SU-DHL-6 (cell line): ENCODE results near the gene USP17L27.
"Not testable (repeated sequence)": the region's sequence is repeated elsewhere in the genome, so short reads cannot be mapped to it uniquely, and the experiment has no call there.

Experiments
- H2AFZ ChIP-seq: fragments of 200-600 bp; sonication (generic); 2 replicates; pipeline ENCODE4 v1.6.1; 2014; ENCODE audit warnings: low read depth, mild to moderate bottlenecking, moderate library complexity, mixed read lengths, antibody characterized with exemption, low read length; ENCODE audit not compliant: severe bottlenecking
- H3F3A ChIP-seq: fragments of 200-600 bp; shearing (Covaris generic); 2 replicates; pipeline ENCODE4 v1.6.0; 2016; ENCODE audit warnings: antibody characterized with exemption, mild to moderate bottlenecking; ENCODE audit not compliant: insufficient read depth
- H3K27ac ChIP-seq: fragments of 200-600 bp; sonication (generic); 2 replicates; pipeline ENCODE4 v1.5.1; 2016; ENCODE audit warnings: low read depth, mild to moderate bottlenecking, low read length, moderate library complexity, mixed read lengths
- H3K27me3 ChIP-seq: fragments of 200-600 bp; sonication (generic), shearing (Covaris generic); 2 replicates; pipeline ENCODE4 v1.6.0; 2014; ENCODE audit warnings: mild to moderate bottlenecking, low read length
- H3K36me3 ChIP-seq: fragments of 200-600 bp; sonication (generic); 2 replicates; pipeline ENCODE4 v1.6.1; 2014; ENCODE audit warnings: mild to moderate bottlenecking, low read length, mixed read lengths
- H3K4me2 ChIP-seq: fragments of 300-600, 200-600 bp; shearing (Covaris generic), sonication (generic); 2 replicates; pipeline ENCODE4 v1.6.0; 2014; ENCODE audit warnings: low read length, low read depth, mild to moderate bottlenecking; ENCODE audit not compliant: poor library complexity, severe bottlenecking
- H3K4me3 ChIP-seq: fragments of 200-600 bp; sonication (generic); 2 replicates; pipeline ENCODE4 v1.5.1; 2014; ENCODE audit warnings: antibody characterized with exemption, low read length, mild to moderate bottlenecking, mixed read lengths; ENCODE audit not compliant: insufficient read depth, poor library complexity, severe bottlenecking
- H3K79me2 ChIP-seq: fragments of 200-600 bp; sonication (generic); 2 replicates; pipeline ENCODE4 v1.6.1; 2014; ENCODE audit warnings: mild to moderate bottlenecking, low read length, moderate library complexity; ENCODE audit not compliant: insufficient read depth
- H3K9ac ChIP-seq: fragments of 200-600 bp; sonication (generic); 2 replicates; pipeline ENCODE4 v1.7.0; 2014; ENCODE audit warnings: mild to moderate bottlenecking, low read length
- H3K9me2 ChIP-seq: fragments of 200-600 bp; sonication (generic); replicated peaks from 2 replicates; pipeline ENCODE4 v1.6.1; 2014; ENCODE audit warnings: low read length; ENCODE audit not compliant: insufficient read depth
- H3K9me3 ChIP-seq: fragments of 200-600 bp; sonication (generic); 2 replicates; pipeline ENCODE4 v1.6.1; 2014; ENCODE audit warnings: low read length, mixed read lengths; ENCODE audit not compliant: insufficient read depth
- H4K20me1 ChIP-seq: fragments of 200-600 bp; sonication (generic); 2 replicates; pipeline ENCODE4 v1.6.1; 2014; ENCODE audit warnings: low read depth, mild to moderate bottlenecking, antibody characterized with exemption, low read length, moderate library complexity, mixed read lengths
- EZH2phosphoT487 ChIP-seq: fragments of 200-600 bp; sonication (generic), shearing (Covaris generic); conservative IDR thresholded peaks from 2 replicates; pipeline ENCODE4 v1.6.1; 2018; ENCODE audit warnings: mild to moderate bottlenecking, antibody characterized with exemption, low read length, moderate library complexity, mixed read lengths
- TF ChIP-seq, protein P1 (sequence below): fragments of 200-600 bp; sonication (generic); IDR thresholded peaks from one replicate; pipeline ENCODE4 v1.5.1; 2017; ENCODE audit warnings: antibody characterized with exemption, mild to moderate bottlenecking, low read length, moderate library complexity; ENCODE audit not compliant: insufficient read depth, poor library complexity, severe bottlenecking

Gene USP17L27

DNA sequence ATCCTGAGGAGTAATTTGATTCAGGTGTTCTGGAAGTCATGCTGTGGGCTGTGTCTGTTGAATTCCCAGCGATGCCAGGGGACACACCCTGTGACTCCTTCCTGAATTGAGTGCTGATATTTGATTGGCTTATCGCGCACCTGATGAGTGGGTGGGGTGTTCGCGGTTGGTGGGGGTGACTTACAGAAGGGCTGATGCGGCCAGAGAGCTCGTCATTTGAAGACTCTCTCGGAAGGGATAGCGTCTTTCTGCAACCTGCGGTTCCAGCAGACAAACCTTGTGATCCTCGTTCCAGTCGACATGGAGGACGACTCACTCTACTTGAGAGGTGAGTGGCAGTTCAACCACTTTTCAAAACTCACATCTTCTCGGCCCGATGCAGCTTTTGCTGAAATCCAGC is 9.4 kb downstream of the USP17L27 start, which contains the start of gene USP17L29:
Gene USP17L29 (plus strand): TSS at position 301 of the 400 bp plus-strand sequence. CDS start 0 bp downstream, at position 301.
- H2AFZ ChIP-seq: not testable (repeated sequence)

DNA sequence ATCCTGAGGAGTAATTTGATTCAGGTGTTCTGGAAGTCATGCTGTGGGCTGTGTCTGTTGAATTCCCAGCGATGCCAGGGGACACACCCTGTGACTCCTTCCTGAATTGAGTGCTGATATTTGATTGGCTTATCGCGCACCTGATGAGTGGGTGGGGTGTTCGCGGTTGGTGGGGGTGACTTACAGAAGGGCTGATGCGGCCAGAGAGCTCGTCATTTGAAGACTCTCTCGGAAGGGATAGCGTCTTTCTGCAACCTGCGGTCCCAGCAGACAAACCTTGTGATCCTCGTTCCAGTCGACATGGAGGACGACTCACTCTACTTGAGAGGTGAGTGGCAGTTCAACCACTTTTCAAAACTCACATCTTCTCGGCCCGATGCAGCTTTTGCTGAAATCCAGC is 18.9 kb downstream of the USP17L27 start, which contains the start of gene USP17L30:
Gene USP17L30 (plus strand): TSS at position 301 of the 400 bp plus-strand sequence. CDS start 0 bp downstream, at position 301.
- not testable (repeated sequence) for H2AFZ ChIP-seq, H4K20me1 ChIP-seq, H3K4me2 ChIP-seq, H3K9me2 ChIP-seq, H3K9me3 ChIP-seq, H3K36me3 ChIP-seq, H3K27ac ChIP-seq, H3K4me3 ChIP-seq, H3K9ac ChIP-seq, H3K27me3 ChIP-seq, H3F3A ChIP-seq, H3K79me2 ChIP-seq

More for the DNA sequence above, 9.4 kb downstream of the USP17L27 start, which contains the start of gene USP17L29:
- not testable (repeated sequence) for H3K4me2 ChIP-seq, H3K9me3 ChIP-seq, H3K79me2 ChIP-seq, H3K9me2 ChIP-seq, H3F3A ChIP-seq, H3K9ac ChIP-seq, H3K36me3 ChIP-seq, H3K27me3 ChIP-seq, H3K4me3 ChIP-seq, H3K27ac ChIP-seq, H4K20me1 ChIP-seq

DNA sequence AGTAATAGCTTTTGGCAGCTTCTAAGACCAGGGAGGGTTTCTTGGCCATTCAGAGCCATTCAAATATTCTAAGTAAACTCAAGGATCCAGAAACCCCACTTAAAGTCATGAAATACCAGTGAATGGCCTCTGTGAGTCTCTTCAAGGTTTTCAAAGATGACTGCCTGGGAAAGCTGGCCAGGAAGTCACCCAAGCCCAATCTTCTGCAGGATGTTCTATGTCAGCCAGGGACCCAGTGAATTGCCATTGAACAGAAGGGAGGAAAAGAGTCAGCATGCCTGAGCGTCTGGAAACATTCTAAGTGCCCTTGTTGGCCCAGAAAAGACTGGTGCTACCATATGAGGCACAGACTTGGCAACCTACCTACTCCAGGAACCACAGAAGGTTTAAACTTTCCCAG is 35.9 kb downstream of the USP17L27 start:
- H3K9ac ChIP-seq, H3K9me2 ChIP-seq, H3K79me2 ChIP-seq, H3K4me3 ChIP-seq, H4K20me1 ChIP-seq, H3K9me3 ChIP-seq, H3K27ac ChIP-seq, H3F3A ChIP-seq, H2AFZ ChIP-seq, H3K27me3 ChIP-seq, H3K36me3 ChIP-seq, H3K4me2 ChIP-seq: not testable (repeated sequence)

DNA sequence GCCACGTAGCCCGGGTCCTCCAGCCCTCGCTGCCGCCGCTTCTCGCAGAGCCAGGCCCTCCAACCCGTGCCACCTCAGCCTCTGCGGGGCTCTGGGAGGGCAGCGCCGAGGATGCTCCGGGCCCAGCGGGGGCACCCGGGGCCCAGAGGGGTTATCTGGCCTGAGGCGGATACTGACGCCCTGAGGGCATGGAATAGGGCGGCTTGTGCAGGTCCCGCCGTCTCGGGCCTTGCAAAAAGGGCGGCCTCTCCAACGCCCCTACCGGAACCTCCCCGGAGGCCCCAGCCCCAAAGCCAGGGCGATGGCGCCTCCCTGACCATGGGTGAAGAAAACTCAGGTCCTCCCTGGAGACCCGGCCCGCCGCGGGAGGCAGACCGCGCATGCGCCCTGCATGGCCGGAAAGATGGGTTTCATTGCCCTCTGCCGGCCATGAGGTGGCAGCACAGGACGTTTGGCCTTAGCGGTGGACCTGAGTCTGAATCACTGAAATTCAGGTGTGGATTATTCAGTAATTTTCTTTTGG is 37.1 kb downstream of the USP17L27 start:
- H3K4me3 ChIP-seq, H3F3A ChIP-seq, H3K9me2 ChIP-seq, H3K27ac ChIP-seq, H3K9ac ChIP-seq, H3K36me3 ChIP-seq, H3K9me3 ChIP-seq, H3K4me2 ChIP-seq, H3K79me2 ChIP-seq, H3K27me3 ChIP-seq, H4K20me1 ChIP-seq, H2AFZ ChIP-seq: not testable (repeated sequence)

DNA sequence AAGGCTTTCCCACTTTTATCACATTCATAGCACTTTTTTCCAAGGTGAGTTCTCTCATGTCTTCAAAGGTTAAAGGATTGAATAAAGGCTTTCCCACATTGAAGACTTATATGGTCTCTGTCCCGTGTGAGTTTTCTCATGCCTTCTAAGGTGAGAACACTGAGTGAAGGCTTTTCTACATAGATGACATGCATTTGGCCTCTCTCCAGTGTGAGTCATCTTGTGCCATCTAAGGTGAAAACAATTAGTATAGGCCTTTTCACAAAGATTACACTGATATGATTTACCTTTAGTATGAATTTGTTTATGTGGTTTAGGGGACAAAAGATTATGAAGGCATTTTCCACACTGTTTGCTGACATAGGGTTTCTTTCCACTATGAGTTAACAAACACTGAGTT is 40.2 kb downstream of the USP17L27 start:
- H3K79me2 ChIP-seq: no peaks in the 10 kb centered on the region
- no peaks in the 10 kb centered on the region for H4K20me1 ChIP-seq
- no peaks in the 10 kb centered on the region for H3K9me3 ChIP-seq
- TF ChIP-seq, protein P1, sequence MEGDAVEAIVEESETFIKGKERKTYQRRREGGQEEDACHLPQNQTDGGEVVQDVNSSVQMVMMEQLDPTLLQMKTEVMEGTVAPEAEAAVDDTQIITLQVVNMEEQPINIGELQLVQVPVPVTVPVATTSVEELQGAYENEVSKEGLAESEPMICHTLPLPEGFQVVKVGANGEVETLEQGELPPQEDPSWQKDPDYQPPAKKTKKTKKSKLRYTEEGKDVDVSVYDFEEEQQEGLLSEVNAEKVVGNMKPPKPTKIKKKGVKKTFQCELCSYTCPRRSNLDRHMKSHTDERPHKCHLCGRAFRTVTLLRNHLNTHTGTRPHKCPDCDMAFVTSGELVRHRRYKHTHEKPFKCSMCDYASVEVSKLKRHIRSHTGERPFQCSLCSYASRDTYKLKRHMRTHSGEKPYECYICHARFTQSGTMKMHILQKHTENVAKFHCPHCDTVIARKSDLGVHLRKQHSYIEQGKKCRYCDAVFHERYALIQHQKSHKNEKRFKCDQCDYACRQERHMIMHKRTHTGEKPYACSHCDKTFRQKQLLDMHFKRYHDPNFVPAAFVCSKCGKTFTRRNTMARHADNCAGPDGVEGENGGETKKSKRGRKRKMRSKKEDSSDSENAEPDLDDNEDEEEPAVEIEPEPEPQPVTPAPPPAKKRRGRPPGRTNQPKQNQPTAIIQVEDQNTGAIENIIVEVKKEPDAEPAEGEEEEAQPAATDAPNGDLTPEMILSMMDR: no peak
- TF ChIP-seq EZH2phosphoT487: no peak
- no peaks in the 10 kb centered on the region for H3K27me3 ChIP-seq
- no peak overlapping the region for H3K9ac ChIP-seq
- H3K4me2 ChIP-seq: no peak overlapping the region
- no peak overlapping the region for H3K27ac ChIP-seq
- H2AFZ ChIP-seq: no peak overlapping the region
- no peaks in the 10 kb centered on the region for H3K36me3 ChIP-seq
- no peaks in the 10 kb centered on the region for H3F3A ChIP-seq
- no peak overlapping the region for H3K4me3 ChIP-seq
- H3K9me2 ChIP-seq: no peaks in the 10 kb centered on the region

DNA sequence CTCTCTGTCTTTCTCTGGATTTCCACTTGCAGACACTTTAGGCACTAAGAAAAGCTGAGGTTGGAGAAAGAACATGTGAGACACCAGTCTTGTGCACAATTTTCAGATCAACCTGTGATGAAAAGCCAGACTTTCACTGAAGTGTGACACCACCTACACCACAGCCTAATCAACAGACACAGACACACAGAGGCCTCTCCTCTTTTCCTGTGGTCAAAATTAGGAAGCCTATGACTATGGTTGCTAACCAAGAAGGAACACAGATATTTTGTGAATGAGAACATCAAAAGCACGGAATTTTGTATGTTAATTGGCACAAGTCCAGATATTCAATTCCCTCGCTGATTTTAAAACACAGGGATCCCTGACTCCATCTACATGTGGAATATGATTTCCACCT is 45.1 kb downstream of the USP17L27 start:
- H3K27ac ChIP-seq, H3K9ac ChIP-seq, H3K4me3 ChIP-seq, H3K27me3 ChIP-seq, H3K9me3 ChIP-seq, H3K9me2 ChIP-seq, H3K36me3 ChIP-seq, H3K79me2 ChIP-seq, H4K20me1 ChIP-seq, H3K4me2 ChIP-seq, H3F3A ChIP-seq, H2AFZ ChIP-seq: not testable (repeated sequence)
